NCI-H1436 treated with DMSO at 0.1 percent for 48 hours (cell line): Measurements from ENCODE around the gene DCXR.

Experiments
- DNase-seq: peaks from one replicate; lab custom pipeline; 2025; lab: John Stamatoyannopoulos, UW

DCXR gene

GRCh38 chr17:82037092-82037888 is at the start of gene DCXR:
DCXR (minus strand) TSS chr17:82037697; CDS start chr17:82037682, 15 bp downstream.
- DNase-seq = peak; percentile 84

GRCh38 chr17:82085931-82086764 is 48.7 kb upstream of the DCXR start:
- no peak for DNase-seq

GRCh38 chr17:82085031-82085861 is 47.7 kb upstream of the DCXR start:
- DNase-seq = no peak

- DNase-seq = no peak
Observed at GRCh38 chr17:82084373-82085030, 47.0 kb upstream of the DCXR start.

GRCh38 chr17:82083533-82084359 is 46.2 kb upstream of the DCXR start:
- no peak for DNase-seq

- DNase-seq = no peak
Observed at GRCh38 chr17:82083009-82083408, 45.5 kb upstream of the DCXR start.

GRCh38 chr17:82082456-82082855 is 45.0 kb upstream of the DCXR start:
- DNase-seq = no peak

GRCh38 chr17:82081966-82082365 is 44.5 kb upstream of the DCXR start:
- DNase-seq = no peak

- DNase-seq = no peak
Observed at GRCh38 chr17:82081546-82081945, 44.0 kb upstream of the DCXR start.

- no peak for DNase-seq
Observed at GRCh38 chr17:82080789-82081464, 43.4 kb upstream of the DCXR start.

- DNase-seq = no peak
Observed at GRCh38 chr17:82080048-82080788, 42.7 kb upstream of the DCXR start.

GRCh38 chr17:82079001-82079677 is 41.6 kb upstream of the DCXR start:
- no peak for DNase-seq

GRCh38 chr17:82078433-82078832 is 40.9 kb upstream of the DCXR start:
- no peak for DNase-seq

GRCh38 chr17:82077617-82078358 is 40.3 kb upstream of the DCXR start:
- no peak for DNase-seq

- no peak for DNase-seq
Observed at GRCh38 chr17:82076785-82077591, 39.5 kb upstream of the DCXR start.

- no peak for DNase-seq
Observed at GRCh38 chr17:82076018-82076784, 38.7 kb upstream of the DCXR start.

GRCh38 chr17:82073446-82073845 is 35.9 kb upstream of the DCXR start:
- no peak for DNase-seq
